ENCODE measurements around the gene IL22. TPM values are rescaled to one million over a fixed set of nuclear protein-coding genes. Genes with fewer than 3 reads are reported as not detected.
"Not testable (repeated sequence)": the region's sequence is repeated elsewhere in the genome, so short reads cannot be mapped to it uniquely, and the experiment has no call there.

IL22 gene
- total RNA-seq, 1 experiment from 2014 or later = not detected

DNA sequence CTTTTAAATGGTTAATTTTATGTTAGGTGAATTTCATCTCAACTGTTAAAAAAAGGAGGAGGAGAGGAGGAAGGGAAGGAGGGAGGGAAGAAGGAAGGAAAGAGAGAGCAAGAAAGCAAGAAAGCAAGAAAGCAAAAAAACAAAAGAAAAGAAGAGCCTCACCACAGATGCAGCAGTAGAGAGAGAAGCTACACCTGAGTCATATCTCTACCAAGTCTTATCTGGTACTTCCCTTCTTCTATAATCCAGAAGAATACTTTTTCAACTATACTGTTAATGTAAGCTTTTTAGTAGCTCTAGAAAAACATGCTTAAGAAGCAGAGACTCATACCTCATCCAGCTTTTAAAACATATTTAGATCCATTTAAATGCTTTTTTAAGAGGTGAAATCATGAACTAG lies 22.2 kb downstream of the IL22 start:
- no peak for DNase-seq (ENCODE audit: low read depth)

DNA sequence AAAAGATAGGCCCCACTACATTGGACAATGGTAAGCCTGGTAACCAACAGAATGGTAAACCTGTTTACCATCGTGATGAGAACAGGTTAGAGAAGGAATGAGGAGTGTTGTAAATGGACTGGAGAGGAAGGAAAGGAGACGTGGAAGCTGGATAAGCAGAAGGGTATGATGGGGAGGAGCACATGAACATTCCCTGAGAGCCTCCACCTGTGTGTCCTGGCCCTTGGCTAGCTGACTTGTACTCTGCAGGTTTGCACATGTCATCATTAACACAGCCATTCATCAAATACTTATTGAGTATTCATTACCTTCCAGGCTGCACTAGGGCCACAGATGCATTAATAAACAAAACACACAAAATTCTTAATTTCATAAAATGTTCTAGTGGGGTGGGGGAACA lies 23.4 kb downstream of the IL22 start:
- no peak for DNase-seq (ENCODE audit: low read depth)

DNA sequence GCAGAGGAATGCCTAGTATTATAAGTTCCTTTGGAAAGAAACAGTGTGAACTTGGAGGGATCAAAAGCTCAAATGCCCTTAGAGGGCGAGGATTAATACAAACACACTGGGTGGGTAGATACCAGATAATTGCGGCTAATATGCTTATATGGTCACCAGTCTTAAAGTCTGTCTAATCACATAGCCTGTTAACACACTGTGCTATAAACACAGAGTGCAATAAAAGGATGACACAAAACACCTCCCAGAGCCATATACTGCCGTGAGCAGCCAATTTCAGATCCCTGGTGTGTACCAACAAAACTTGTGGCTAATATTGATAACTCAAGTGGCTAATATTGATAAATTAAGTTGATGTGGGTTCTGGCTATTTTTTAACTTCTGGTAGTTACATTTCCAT lies 26.0 kb downstream of the IL22 start:
- DNase-seq (ENCODE audit: low read depth) = no peak

DNA sequence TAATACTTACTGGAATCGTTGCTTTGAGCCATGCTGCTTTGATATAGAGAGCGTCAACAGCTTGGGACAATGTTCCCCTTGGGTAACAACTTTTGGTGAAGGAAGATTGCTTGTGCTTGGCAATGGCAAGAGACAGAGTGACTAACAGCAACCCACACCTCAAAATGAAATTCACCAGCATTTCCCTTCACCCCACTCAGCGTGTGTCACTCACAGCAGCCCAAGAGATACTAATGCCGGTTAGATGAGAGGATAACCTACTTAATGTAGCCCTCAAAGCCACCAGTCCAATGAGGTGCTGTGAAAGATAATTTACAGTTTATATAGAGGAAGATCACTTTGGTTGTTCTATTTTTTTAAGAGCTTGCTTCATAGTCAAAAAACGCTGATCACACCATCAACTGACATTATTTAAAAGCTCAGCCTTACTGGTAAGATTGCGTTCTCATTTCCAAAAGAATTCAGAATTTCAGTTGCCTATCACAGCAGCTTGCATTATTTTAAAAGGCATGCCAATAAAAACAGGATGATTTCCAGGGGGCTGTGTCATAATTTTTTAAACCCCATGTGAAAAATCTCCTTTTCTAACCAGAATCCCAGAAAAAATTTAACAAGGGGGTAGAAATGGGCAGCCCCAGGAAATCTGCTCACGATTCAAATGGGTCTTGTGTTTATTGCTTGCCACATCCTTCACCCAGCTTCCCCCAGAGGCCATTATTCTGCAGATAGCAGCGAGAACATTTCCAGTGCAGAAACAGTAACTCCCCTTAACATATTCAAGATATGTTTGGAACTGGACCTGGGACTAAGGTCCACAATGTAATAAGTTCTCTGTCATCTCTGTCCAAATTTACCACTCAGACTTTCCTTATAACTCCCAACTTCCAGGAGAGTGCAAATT lies 27.6 kb downstream of the IL22 start, which contains the start of gene IL26:
Gene IL26, minus strand, starts transcription at position 235 of the 901 bp plus-strand sequence. Its CDS starts 54 bp downstream, at position 181.
- no peak for DNase-seq (ENCODE audit: low read depth)

DNA sequence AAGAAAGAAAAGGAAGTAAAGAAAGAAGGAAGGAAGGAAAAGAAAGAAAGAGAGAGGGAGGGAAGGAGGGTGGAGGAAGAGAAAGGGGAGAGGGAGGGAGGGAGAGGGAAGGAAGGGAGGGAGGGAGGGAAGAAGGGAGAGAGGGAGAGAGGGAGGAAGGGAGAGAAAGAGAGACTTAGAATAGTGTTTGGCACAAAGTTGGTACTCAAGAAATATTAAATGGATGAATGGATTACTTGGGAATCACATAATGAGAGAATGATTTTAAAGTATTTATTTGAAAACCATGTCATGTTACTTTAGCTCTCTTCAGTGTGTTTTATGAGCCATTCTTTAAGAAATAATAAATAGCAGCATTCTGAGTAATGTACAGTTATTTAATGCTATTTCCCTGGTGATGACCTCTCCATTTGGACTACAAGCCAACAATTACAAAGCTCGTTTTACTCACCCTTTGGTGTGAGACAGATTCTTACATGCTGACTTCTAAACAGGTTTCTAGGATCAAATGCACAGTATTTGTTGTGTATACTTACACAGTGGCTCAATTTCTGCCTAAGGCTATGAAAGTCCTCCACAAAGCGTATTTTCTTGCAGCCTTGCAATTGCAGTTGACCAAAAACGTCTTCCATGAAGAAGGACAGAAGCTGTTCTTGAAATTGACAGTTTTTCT lies 28.7 kb downstream of the IL22 start:
- no peak for DNase-seq (ENCODE audit: low read depth)

DNA sequence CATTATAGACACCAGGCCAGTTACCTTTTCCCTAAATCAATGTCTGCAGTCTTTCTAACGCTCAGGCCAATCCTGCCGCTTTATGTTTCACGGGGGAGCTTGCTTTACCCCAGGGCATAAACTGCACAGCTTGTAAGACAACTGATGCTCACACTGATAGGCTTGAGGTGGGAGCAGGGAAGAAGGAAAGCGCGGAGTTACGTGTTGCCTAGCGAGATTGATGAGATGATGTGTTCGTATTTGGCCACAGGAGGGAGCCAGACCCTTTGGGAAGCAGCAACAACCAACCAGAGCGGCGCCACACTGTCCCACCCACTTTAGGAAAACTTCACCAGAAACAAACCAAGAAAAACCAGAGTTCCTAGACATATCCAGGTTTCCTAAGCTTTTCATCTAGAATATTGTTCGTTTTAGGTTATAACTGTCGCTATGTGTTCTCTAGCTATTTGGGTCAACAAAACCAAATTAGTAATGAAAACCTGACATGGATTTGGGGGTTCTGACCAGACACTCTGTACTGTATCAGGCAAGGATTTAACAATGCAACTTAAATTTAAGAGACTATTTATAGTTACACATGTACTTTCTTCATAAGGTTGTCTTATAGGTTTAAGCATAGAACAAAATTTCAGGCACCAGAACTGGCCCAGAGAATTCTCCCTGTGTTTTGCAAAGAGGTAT lies 30.2 kb downstream of the IL22 start:
- peak; percentile 84 for DNase-seq (ENCODE audit: low read depth)

DNA sequence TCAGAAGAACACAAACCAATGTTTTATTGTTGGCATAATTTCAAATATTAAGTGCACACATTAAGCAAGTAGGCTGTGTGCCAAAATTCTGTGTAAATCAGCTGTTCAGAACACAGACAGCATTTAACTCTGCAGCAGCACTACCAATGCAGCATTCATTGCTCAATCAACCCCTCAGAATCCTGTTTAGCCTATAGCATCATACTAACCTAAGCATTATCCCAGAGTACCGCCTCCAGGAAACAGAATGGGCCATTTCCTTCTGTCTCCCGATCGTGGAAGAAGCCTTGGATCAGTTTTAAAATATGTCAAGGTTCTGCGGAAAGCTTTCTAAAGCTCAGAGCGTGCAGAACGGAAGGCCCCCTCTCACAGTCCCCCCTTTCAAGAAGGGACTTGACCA lies 31.1 kb downstream of the IL22 start:
- DNase-seq (ENCODE audit: low read depth) = no peak

DNA sequence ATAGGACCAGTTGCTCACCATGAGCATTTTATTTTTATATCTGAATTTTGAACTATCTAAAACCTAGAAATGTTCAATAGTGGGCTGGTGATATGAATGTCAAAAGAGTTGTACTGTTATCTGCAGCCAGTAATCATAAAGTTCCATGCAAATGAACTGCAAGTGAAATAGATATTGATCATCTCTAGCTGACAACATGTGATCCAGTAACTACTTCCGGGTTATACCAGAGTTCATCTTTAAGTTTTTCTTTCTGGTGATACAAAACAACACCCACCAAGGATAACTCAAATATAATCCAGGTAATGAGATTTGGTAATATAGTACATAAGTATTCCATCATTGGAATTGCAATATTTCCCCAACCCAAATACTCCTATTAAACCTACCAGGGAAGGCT lies 31.9 kb downstream of the IL22 start:
- DNase-seq (ENCODE audit: low read depth) = no peak

DNA sequence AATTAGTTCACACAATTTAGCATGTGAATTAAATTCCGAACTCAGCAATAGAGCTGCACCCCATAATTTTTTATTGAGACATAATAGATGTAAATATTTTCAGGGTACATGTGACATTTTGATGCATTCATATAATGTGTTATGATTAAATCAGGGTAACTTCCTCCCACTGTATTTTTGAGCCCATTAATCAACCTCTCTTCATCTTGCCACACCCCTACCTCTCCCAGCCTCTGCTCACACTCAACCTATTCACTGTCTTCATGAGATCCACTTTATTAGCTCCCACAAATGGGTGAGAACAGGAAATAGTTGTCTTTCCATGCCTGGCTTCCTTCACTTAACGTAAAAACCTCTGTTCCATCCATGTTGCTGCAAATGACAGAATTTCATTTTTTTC lies 42.5 kb downstream of the IL22 start:
- no peak for DNase-seq (ENCODE audit: low read depth)

DNA sequence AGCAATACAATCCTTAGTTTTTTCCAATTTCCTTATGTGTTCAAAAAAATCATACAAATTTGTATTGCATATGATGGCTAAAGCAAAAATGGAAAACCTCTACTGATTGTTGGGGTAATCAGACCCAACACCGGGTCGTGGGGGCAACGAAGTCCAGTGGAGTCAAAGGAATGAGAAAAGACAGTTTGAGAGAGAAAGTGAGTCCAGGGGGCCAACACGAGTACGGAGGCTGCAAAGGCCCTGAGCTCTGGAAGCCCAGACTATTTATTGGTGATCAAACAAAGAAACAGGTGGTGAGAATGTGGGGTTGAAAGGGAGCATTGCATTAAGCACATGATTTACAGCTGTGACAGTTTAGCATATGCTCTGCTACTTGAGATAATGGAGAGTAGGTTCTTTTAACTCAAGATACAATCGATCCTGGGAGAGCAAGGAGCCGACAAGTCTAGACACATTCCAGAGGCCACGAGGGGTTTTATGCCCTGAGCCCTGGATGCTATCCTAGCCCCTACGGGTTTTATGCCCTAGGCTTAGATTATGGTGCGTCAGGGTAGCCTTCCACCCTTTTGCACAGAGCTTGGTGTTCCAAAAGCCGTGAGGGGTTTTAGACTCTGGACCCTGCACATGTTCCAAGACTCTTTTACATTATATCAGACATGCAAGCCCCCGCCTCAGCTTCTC lies 44.2 kb downstream of the IL22 start:
- not testable (repeated sequence) for DNase-seq (ENCODE audit: low read depth)

DNA sequence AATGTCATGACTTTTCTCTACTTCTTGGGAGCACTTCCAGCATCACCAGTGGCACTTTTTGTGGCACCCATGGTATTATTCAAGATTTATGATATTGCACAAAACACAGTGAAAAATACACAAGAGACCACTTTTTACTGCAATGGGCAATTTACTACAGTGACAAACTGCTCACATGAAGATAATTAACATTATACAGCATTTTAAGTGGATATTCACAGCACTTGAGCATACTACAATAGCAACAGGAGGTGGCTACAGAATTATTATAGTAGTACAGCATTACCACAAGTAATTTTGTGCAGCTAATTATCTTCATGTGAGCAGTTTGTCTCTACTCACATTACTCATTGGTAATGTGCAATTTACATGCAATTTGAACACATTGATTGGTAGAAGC lies 46.1 kb downstream of the IL22 start:
- DNase-seq (ENCODE audit: low read depth) = no peak

DNA sequence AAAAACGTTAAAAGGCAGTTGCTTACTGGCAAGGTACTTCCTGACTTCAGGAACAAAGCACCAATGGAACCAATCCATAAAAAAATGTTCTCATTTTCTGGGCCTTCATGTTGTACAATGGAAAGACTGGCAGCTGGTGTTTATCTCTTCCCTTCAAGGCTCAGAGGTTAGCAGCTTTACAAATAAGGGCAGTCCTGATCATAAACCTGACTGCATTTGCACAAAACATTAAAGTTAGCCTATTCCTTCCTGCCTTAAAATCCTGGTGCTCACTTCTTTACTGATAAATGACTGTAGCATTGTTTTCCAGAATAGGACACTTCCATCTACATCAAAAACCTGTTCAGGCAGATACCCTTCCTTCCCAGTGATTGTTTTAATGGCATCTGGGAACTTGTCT lies 47.0 kb downstream of the IL22 start:
- DNase-seq (ENCODE audit: low read depth) = no peak

DNA sequence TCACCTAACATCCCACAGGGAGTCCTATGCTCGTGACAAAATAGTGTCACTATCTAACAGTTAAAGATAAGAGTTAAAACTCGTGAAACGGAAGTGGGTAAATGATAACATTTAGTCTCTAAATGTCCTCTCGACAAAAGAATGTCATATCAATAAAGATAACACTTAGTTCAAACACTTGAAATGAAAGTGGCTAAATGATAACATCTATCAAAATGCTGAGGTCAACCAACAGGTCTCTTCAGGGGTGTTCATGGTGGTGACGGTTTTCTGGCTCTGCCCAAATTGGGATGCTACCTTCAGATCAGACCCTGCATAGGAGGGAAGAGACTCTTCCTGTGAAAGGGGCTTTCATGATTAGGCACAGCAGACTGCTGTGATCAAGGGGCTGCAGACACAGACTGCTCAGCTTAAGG lies 49.9 kb downstream of the IL22 start:
- DNase-seq (ENCODE audit: low read depth) = no peak

DNA sequence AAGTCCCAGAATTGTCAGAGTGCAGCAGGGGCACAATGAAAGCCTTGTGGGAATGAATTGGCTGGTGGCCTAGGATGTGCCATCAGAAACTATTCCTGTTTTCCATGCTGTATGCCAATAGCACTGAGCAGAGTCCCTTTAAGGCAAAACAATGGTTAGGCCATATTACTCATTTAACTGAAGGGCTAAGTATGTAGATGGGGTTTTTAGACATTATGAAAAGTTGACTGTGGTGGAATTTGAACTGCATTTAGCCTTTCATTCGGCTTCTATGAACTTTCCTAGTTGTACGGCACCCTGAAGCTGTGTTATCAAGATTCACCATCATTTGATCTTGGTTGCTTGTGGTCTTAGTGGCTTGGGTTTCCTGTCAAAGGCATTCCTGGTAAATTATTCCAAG lies 52.5 kb downstream of the IL22 start:
- peak; percentile 5 for DNase-seq (ENCODE audit: low read depth)

DNA sequence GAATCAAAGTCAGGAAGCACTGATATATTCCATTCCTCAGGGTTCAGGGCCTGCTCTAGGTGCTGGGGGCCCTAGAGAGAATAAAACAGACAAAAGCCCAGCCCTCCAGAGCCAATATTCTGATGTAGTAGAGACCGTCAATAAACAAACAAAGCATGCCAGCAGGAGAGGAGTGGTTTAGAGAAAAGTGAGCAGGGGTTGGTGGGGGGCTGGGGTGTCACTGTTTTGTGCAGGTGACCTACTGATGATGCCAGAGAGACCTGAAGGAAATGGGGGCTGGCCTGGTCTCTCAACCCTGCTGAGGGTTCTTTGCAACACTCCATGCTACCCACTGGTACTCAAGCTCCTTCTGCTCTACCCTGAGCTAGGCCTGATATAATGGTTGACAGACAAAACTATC lies 54.3 kb downstream of the IL22 start:
- no peak for DNase-seq (ENCODE audit: low read depth)

DNA sequence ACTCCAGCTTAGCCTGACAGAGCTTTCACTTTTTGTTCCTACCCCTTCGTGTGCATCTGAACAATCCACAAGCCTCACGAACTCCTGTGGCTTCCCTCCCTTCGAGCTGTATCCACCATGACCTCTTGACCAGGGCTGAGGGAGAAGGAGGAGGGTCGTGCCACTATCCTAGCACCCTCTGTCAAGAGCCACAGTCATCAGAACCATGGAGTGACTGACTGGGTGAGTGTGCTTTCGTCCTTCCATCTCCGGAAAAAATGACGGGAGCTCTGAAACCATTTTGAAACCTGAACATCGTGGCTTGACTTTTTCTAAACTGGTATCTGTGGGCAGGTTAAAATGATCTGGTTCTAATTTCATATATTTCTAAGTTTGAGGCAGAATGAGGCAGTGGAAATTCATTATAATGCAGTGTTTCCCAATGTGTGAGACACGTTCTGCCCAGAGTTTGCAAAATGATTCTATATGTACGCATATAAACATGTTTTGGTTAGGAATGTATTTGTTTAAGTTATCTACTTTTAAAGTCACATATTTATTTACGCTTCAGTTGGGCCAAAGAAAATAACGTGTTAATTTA lies 54.8 kb downstream of the IL22 start:
- DNase-seq (ENCODE audit: low read depth) = no peak

Other genes starting within 250 kb of the IL22 start
- gene IFNG, start 93.9 kb downstream of the IL22 start, total RNA-seq (2014; rRNA removed; shearing (Covaris generic)) = not detected in 2 replicates
- gene IL26, start 27.8 kb downstream of the IL22 start, total RNA-seq (2014; rRNA removed; shearing (Covaris generic)) = not detected in 2 replicates
- gene MDM1, start 78.8 kb upstream of the IL22 start, total RNA-seq (2014; rRNA removed; shearing (Covaris generic)) = 6.7 and 9.0 TPM in 2 replicates

Data from HT1080 (cell line).